ENCODE measurements around the gene BEAN1. TPM values are rescaled to one million over a fixed set of nuclear protein-coding genes. Genes with fewer than 3 reads are reported as not detected.

The BEAN1 gene
- total RNA-seq, 1 donor from 2014 or later = not detected

- Histone ChIP-seq H3K9me3 (ENCODE audit: control insufficient read depth in 3 of 3, low read length in 3 of 3) (no peaks in the 10 kb centered on the region), H3K4me3 (ENCODE audit: low read length in 3 of 3) (no peak overlapping the region), H3K27me3 (ENCODE audit: control insufficient read depth in 3 of 3, insufficient read depth in 3 of 3, low read length in 3 of 3) (no peaks in the 10 kb centered on the region), H3K9ac (ENCODE audit: low read depth in 1 of 3, low read length in 3 of 3) (peak overlapping the region in 1 of 3 donors; percentile 25), H3K27ac (ENCODE audit: low read depth, low read length) (peak overlapping the region; percentile 47), H3K36me3 (ENCODE audit: control insufficient read depth in 3 of 3, insufficient read depth in 3 of 3, low read length in 3 of 3) (peaks cover 32 to 40% (median 33%) of the 10 kb centered on the region in 3 donors), H3K4me1 (ENCODE audit: control insufficient read depth in 3 of 3, insufficient read depth in 3 of 3, low read length in 3 of 3) (peaks cover 32 to 50% (median 40%) of the 10 kb centered on the region in 3 donors)
Observed at GRCh38 chr16:66522816-66523590, 95.9 kb downstream of the BEAN1 start.

- Histone ChIP-seq H3K4me1 (ENCODE audit: control insufficient read depth in 3 of 3, insufficient read depth in 3 of 3, low read length in 3 of 3) (peaks cover 31 to 46% (median 36%) of the 10 kb centered on the region in 3 donors), H3K9ac (ENCODE audit: low read depth in 1 of 3, low read length in 3 of 3) (no peak overlapping the region), H3K36me3 (ENCODE audit: control insufficient read depth in 3 of 3, insufficient read depth in 3 of 3, low read length in 3 of 3) (peaks cover 40 to 49% (median 41%) of the 10 kb centered on the region in 3 donors), H3K9me3 (ENCODE audit: control insufficient read depth in 3 of 3, low read length in 3 of 3) (no peaks in the 10 kb centered on the region), H3K4me3 (ENCODE audit: low read length in 3 of 3) (no peak overlapping the region), H3K27ac (ENCODE audit: low read depth, low read length) (peak overlapping the region; percentile 47), H3K27me3 (ENCODE audit: control insufficient read depth in 3 of 3, insufficient read depth in 3 of 3, low read length in 3 of 3) (no peaks in the 10 kb centered on the region)
Observed at GRCh38 chr16:66523861-66524354, 96.8 kb downstream of the BEAN1 start.

- Histone ChIP-seq H3K36me3 (ENCODE audit: control insufficient read depth in 3 of 3, insufficient read depth in 3 of 3, low read length in 3 of 3) (peaks cover 47 to 57% (median 48%) of the 10 kb centered on the region in 3 donors), H3K9ac (ENCODE audit: low read depth in 1 of 3, low read length in 3 of 3) (peak overlapping the region in 1 of 3 donors; percentile 3), H3K27me3 (ENCODE audit: control insufficient read depth in 3 of 3, insufficient read depth in 3 of 3, low read length in 3 of 3) (no peaks in the 10 kb centered on the region), H3K4me3 (ENCODE audit: low read length in 3 of 3) (no peak overlapping the region), H3K27ac (ENCODE audit: low read depth, low read length) (peak overlapping the region; percentile 47), H3K4me1 (ENCODE audit: control insufficient read depth in 3 of 3, insufficient read depth in 3 of 3, low read length in 3 of 3) (peaks cover 30 to 44% (median 33%) of the 10 kb centered on the region in 3 donors), H3K9me3 (ENCODE audit: control insufficient read depth in 3 of 3, low read length in 3 of 3) (no peaks in the 10 kb centered on the region)
Observed at GRCh38 chr16:66524601-66525164, 97.6 kb downstream of the BEAN1 start.

GRCh38 chr16:66525396-66526180 is 98.5 kb downstream of the BEAN1 start:
- H3K27ac ChIP-seq (ENCODE audit: low read depth, low read length) = no peak overlapping the region
- no peaks in the 10 kb centered on the region for H3K9me3 ChIP-seq (ENCODE audit: control insufficient read depth in 3 of 3, low read length in 3 of 3)
- H3K36me3 ChIP-seq (ENCODE audit: control insufficient read depth in 3 of 3, insufficient read depth in 3 of 3, low read length in 3 of 3) = peaks cover 53 to 65% (median 58%) of the 10 kb centered on the region in 3 donors
- H3K4me1 ChIP-seq (ENCODE audit: control insufficient read depth in 3 of 3, insufficient read depth in 3 of 3, low read length in 3 of 3) = peaks cover 26 to 35% (median 26%) of the 10 kb centered on the region in 3 donors
- H3K4me3 ChIP-seq (ENCODE audit: low read length in 3 of 3) = no peak overlapping the region
- H3K27me3 ChIP-seq (ENCODE audit: control insufficient read depth in 3 of 3, insufficient read depth in 3 of 3, low read length in 3 of 3) = no peaks in the 10 kb centered on the region
- H3K9ac ChIP-seq (ENCODE audit: low read depth in 1 of 3, low read length in 3 of 3) = no peak overlapping the region

- Histone ChIP-seq H3K4me3 (ENCODE audit: low read length in 3 of 3) (no peak overlapping the region), H3K9ac (ENCODE audit: low read depth in 1 of 3, low read length in 3 of 3) (no peak overlapping the region), H3K9me3 (ENCODE audit: control insufficient read depth in 3 of 3, low read length in 3 of 3) (no peaks in the 10 kb centered on the region), H3K27me3 (ENCODE audit: control insufficient read depth in 3 of 3, insufficient read depth in 3 of 3, low read length in 3 of 3) (no peaks in the 10 kb centered on the region), H3K4me1 (ENCODE audit: control insufficient read depth in 3 of 3, insufficient read depth in 3 of 3, low read length in 3 of 3) (peaks cover under 1 to 10% (median 5%) of the 10 kb centered on the region in 3 donors), H3K36me3 (ENCODE audit: control insufficient read depth in 3 of 3, insufficient read depth in 3 of 3, low read length in 3 of 3) (peaks cover 55 to 71% (median 66%) of the 10 kb centered on the region in 3 donors), H3K27ac (ENCODE audit: low read depth, low read length) (no peak overlapping the region)
Observed at GRCh38 chr16:66528294-66528693, 101.2 kb downstream of the BEAN1 start.

GRCh38 chr16:66529475-66529874 is 102.4 kb downstream of the BEAN1 start:
- H3K36me3 ChIP-seq (ENCODE audit: control insufficient read depth in 3 of 3, insufficient read depth in 3 of 3, low read length in 3 of 3) = peaks cover 54 to 69% (median 69%) of the 10 kb centered on the region in 3 donors
- H3K4me1 ChIP-seq (ENCODE audit: control insufficient read depth in 3 of 3, insufficient read depth in 3 of 3, low read length in 3 of 3) = peaks cover 0 to 9% (median 6%) of the 10 kb centered on the region in 3 donors
- H3K27me3 ChIP-seq (ENCODE audit: control insufficient read depth in 3 of 3, insufficient read depth in 3 of 3, low read length in 3 of 3) = no peaks in the 10 kb centered on the region

More at GRCh38 chr16:66529475-66529874, 102.4 kb downstream of the BEAN1 start:
- Histone ChIP-seq H3K9ac (ENCODE audit: low read depth in 1 of 3, low read length in 3 of 3) (no peak overlapping the region), H3K9me3 (ENCODE audit: control insufficient read depth in 3 of 3, low read length in 3 of 3) (no peaks in the 10 kb centered on the region), H3K4me3 (ENCODE audit: low read length in 3 of 3) (no peak overlapping the region), H3K27ac (ENCODE audit: low read depth, low read length) (no peak overlapping the region)

Other genes starting within 250 kb of the BEAN1 start
- gene CDH5, start 60.6 kb upstream of the BEAN1 start, total RNA-seq = 42.8 TPM
- 11.5 TPM for gene TK2, start 122.8 kb downstream of the BEAN1 start, total RNA-seq
- 34.4 TPM for gene CKLF, start 125.3 kb downstream of the BEAN1 start, total RNA-seq
- gene CMTM1, start 139.1 kb downstream of the BEAN1 start, total RNA-seq = not detected
- not detected for gene CMTM2, start 152.2 kb downstream of the BEAN1 start, total RNA-seq
- 23.0 TPM for gene CMTM3, start 177.4 kb downstream of the BEAN1 start, total RNA-seq